H1 (cell line): Measurements from ENCODE around the gene MIX23. TPM values are rescaled to one million over a fixed set of nuclear protein-coding genes. Genes with fewer than 3 reads are reported as not detected.

ENCODE experiments used
- CTCF ChIA-PET: fragments of 300-600 bp; sonication (Branson Sonifier 250); formaldehyde crosslinking; loops from one replicate; lab custom pipeline; 2021; ENCODE audit not compliant: partially characterized antibody; lab: Charles Lee
- POLR2A ChIA-PET: fragments of 300-600 bp; sonication (Branson Sonifier 250); formaldehyde crosslinking; loops from one replicate; lab custom pipeline; 2021; ENCODE audit warnings: inconsistent platforms; ENCODE audit not compliant: partially characterized antibody; lab: Charles Lee
- DNase-seq, 2 experiments: peaks; one replicate each; pipeline versions ENCODE4 v3.0.0 to v3.0.0-alpha.2; 2010 to 2022; ENCODE audit warnings: low spot score in 2 of 2, low read depth in 1 of 2, mixed read lengths in 1 of 2
- FAIRE-seq: peaks from 2 replicates; lab custom pipeline; 2011; peaks lifted over from hg19 to GRCh38; lab: Jason Lieb, UNC
- H2AFZ ChIP-seq: 2 replicates; pipeline ENCODE4 v1.8.1; 2012; ENCODE audit warnings: low read length, inconsistent platforms
- H2AK5ac ChIP-seq: 2 replicates; pipeline ENCODE4 v1.6.1; 2013; ENCODE audit warnings: low read depth, low read length
- H2BK120ac ChIP-seq: replicated peaks from 2 replicates; pipeline ENCODE3; 2013; ENCODE audit warnings: low read depth, low read length, inconsistent platforms
- H2BK12ac ChIP-seq: 2 replicates; pipeline ENCODE4 v1.6.1; 2013; ENCODE audit warnings: low read depth, low read length
- H2BK15ac ChIP-seq: 2 replicates; pipeline ENCODE4 v1.6.1; 2013; ENCODE audit warnings: low read length
- H2BK20ac ChIP-seq: 2 replicates; pipeline ENCODE4 v1.6.1; 2013; ENCODE audit warnings: low read length
- H2BK5ac ChIP-seq: 2 replicates; pipeline ENCODE4 v1.6.1; 2013; ENCODE audit warnings: low read depth, low read length
- H3K14ac ChIP-seq: 2 replicates; pipeline ENCODE4 v1.6.1; 2013; ENCODE audit warnings: inconsistent platforms; ENCODE audit not compliant: insufficient read length
- H3K18ac ChIP-seq: 2 replicates; pipeline ENCODE4 v1.6.1; 2013; ENCODE audit warnings: low read length; ENCODE audit errors: extremely low read depth
- H3K23ac ChIP-seq: 2 replicates; pipeline ENCODE4 v1.6.1; 2013; ENCODE audit warnings: inconsistent platforms; ENCODE audit not compliant: insufficient read length
- H3K23me2 ChIP-seq: 2 replicates; pipeline ENCODE4 v1.6.1; 2013; ENCODE audit warnings: low read depth, low read length
- H3K27ac ChIP-seq: 2 replicates; pipeline ENCODE4 v1.6.1; 2011; ENCODE audit warnings: low read depth, low read length, inconsistent platforms
- H3K27me3 ChIP-seq, 4 experiments: replicated peaks in 1 of 4; 1 replicate in 1 of 4; 2 replicates in 3 of 4; pipeline versions ENCODE4 v1.6.1 to v1.8.1; 2011 to 2013; ENCODE audit warnings: low read length in 3 of 4, mild to moderate bottlenecking in 3 of 4, inconsistent platforms in 2 of 4, mixed read lengths in 2 of 4, moderate library complexity in 1 of 4; ENCODE audit not compliant: control insufficient read depth in 3 of 4, insufficient read depth in 3 of 4; ENCODE audit errors: extremely low read depth in 1 of 4
- H3K36me3 ChIP-seq, 4 experiments: 2 replicates each; pipeline versions ENCODE4 v1.6.1 to v1.8.1; 2011 to 2013; ENCODE audit warnings: mild to moderate bottlenecking in 4 of 4, low read length in 3 of 4, moderate library complexity in 2 of 4, control low read depth in 1 of 4, inconsistent platforms in 1 of 4; ENCODE audit not compliant: insufficient read depth in 4 of 4, control insufficient read depth in 2 of 4
- H3K4ac ChIP-seq: replicated peaks from 2 replicates; pipeline ENCODE3; 2013; ENCODE audit warnings: low read length, low read depth, mixed read lengths, inconsistent platforms; ENCODE audit not compliant: insufficient read length
- H3K4me1 ChIP-seq, 4 experiments: replicated peaks in 1 of 4; 1 replicate in 1 of 4; 2 replicates in 3 of 4; pipeline versions ENCODE4 v1.6.1 to v1.8.1; 2011 to 2013; ENCODE audit warnings: low read length in 3 of 4, inconsistent platforms in 2 of 4, mixed read lengths in 1 of 4; ENCODE audit not compliant: insufficient read depth in 4 of 4, control insufficient read depth in 3 of 4
- H3K4me2 ChIP-seq, 2 experiments: 2 replicates each; pipeline versions ENCODE4 v1.6.1 to v1.8.1; 2011 to 2013; ENCODE audit warnings: low read depth in 2 of 2, low read length in 2 of 2, control low read depth in 1 of 2, inconsistent platforms in 1 of 2, mild to moderate bottlenecking in 1 of 2; ENCODE audit not compliant: insufficient read depth in 1 of 2
- H3K4me3 ChIP-seq, 4 experiments: fragments of 200-600, 300-600 bp in 1 of 4; sonication (generic), shearing (Covaris generic), sonication (Bioruptor Twin) in 1 of 4; 2 replicates each; pipeline versions ENCODE4 v1.5.1 to v1.8.1; 2011 to 2016; ENCODE audit warnings: low read length in 4 of 4, low read depth in 3 of 4, control low read depth in 2 of 4, inconsistent platforms in 2 of 4, mild to moderate bottlenecking in 2 of 4, mixed read lengths in 1 of 4, moderate library complexity in 1 of 4; ENCODE audit not compliant: insufficient read depth in 2 of 4; ENCODE audit errors: extremely low read depth in 1 of 4
- H3K56ac ChIP-seq: replicated peaks from 2 replicates; pipeline ENCODE3; 2013; ENCODE audit warnings: low read depth, mild to moderate bottlenecking, mixed read lengths, low read length, inconsistent platforms; ENCODE audit not compliant: insufficient read length
- H3K79me1 ChIP-seq: 2 replicates; pipeline ENCODE4 v1.6.1; 2013; ENCODE audit warnings: low read depth, low read length, control low read depth
- H3K79me2 ChIP-seq, 2 experiments: 2 replicates each; pipeline versions ENCODE4 v1.6.1 to v1.8.1; 2012 to 2013; ENCODE audit warnings: low read length in 2 of 2, mild to moderate bottlenecking in 2 of 2, inconsistent platforms in 1 of 2; ENCODE audit not compliant: insufficient read depth in 2 of 2, control insufficient read depth in 1 of 2
- H3K9ac ChIP-seq, 4 experiments: replicated peaks in 1 of 4; 1 replicate in 1 of 4; 2 replicates in 3 of 4; pipeline versions ENCODE4 v1.6.1 to v1.8.1; 2011 to 2013; ENCODE audit warnings: low read depth in 3 of 4, low read length in 3 of 4, control low read depth in 2 of 4, mild to moderate bottlenecking in 2 of 4, moderate library complexity in 2 of 4, inconsistent platforms in 1 of 4; ENCODE audit errors: extremely low read depth in 1 of 4
- H3K9me3 ChIP-seq, 2 experiments: 2 replicates each; pipeline versions ENCODE4 v1.6.1 to v1.8.1; 2012 to 2013; ENCODE audit warnings: mild to moderate bottlenecking in 2 of 2, moderate library complexity in 2 of 2, control low read depth in 1 of 2, inconsistent platforms in 1 of 2, low read depth in 1 of 2, low read length in 1 of 2, mixed read lengths in 1 of 2; ENCODE audit not compliant: insufficient read depth in 2 of 2
- H4K20me1 ChIP-seq, 2 experiments: replicated peaks in 1 of 2; 2 replicates each; pipeline versions ENCODE3 to v1.8.1; 2011 to 2013; ENCODE audit warnings: inconsistent platforms in 2 of 2, low read length in 2 of 2, mild to moderate bottlenecking in 1 of 2; ENCODE audit not compliant: insufficient read depth in 2 of 2, control insufficient read depth in 1 of 2
- H4K5ac ChIP-seq: 2 replicates; pipeline ENCODE4 v1.6.1; 2013; ENCODE audit warnings: low read length, low read depth, mixed read lengths, inconsistent platforms; ENCODE audit not compliant: insufficient read length
- H4K8ac ChIP-seq: 2 replicates; pipeline ENCODE4 v1.8.0; 2013; ENCODE audit warnings: mild to moderate bottlenecking, moderate library complexity, low read length, inconsistent platforms; ENCODE audit not compliant: insufficient read depth; ENCODE audit errors: extremely low read depth
- H4K91ac ChIP-seq: replicated peaks from 2 replicates; pipeline ENCODE3; 2013; ENCODE audit warnings: low read length, mixed read lengths, inconsistent platforms; ENCODE audit not compliant: insufficient read length
- ASH2L ChIP-seq: fragments of 200-600, 300-600 bp; sonication (generic); IDR thresholded peaks from one replicate; pipeline ENCODE4 v1.7.1; 2017; ENCODE audit warnings: low read length
- KDM1A ChIP-seq: fragments of 200-600, 300-600 bp; sonication (generic); IDR thresholded peaks from 2 replicates; pipeline ENCODE4 v1.7.1; 2016; ENCODE audit warnings: mild to moderate bottlenecking, low read length, borderline replicate concordance
- SUZ12 ChIP-seq: fragments of 200-600 bp; sonication (generic); IDR thresholded peaks from 2 replicates; pipeline ENCODE4 v1.6.1; 2012; ENCODE audit warnings: mild to moderate bottlenecking, inconsistent platforms, low read length, moderate library complexity, mixed read lengths
- TAF1 ChIP-seq: IDR thresholded peaks from 2 replicates; pipeline ENCODE4 v1.6.1; 2011; ENCODE audit warnings: mild to moderate bottlenecking, low read depth, low read length
- TCF12 ChIP-seq: IDR thresholded peaks from 2 replicates; pipeline ENCODE4 v1.6.1; 2011; ENCODE audit warnings: low read depth, mild to moderate bottlenecking, low read length
- YY1 ChIP-seq: IDR thresholded peaks from 2 replicates; pipeline ENCODE4 v1.6.1; 2011; ENCODE audit warnings: low read depth, mild to moderate bottlenecking, low read length
- WGBS, 2 experiments: shearing (Covaris generic) in 1 of 2; methylation state at CpG; one replicate each; pipeline versions ENCODE4 v1.1.6 to v1.1.7; 2013 to 2015; ENCODE audit warnings: low lambda C conversion rate in 2 of 2, mixed read lengths in 2 of 2, inconsistent platforms in 1 of 2, low coverage in 1 of 2, missing lambda C conversion rate in 1 of 2; ENCODE audit not compliant: insufficient replicate concordance in 2 of 2, insufficient coverage in 1 of 2, insufficient read length in 1 of 2; ENCODE audit errors: extremely low coverage in 1 of 2, missing lambda C conversion rate in 1 of 2; 5-methylcytosine and 5-hydroxymethylcytosine counted together
- polyA plus RNA-seq, 7 experiments: library from polyadenylated mRNA; depleted of rRNA in 3 of 7; stranded (reverse) in 5 of 7; unstranded in 2 of 7; fragments of >200 nt in 5 of 7; fragments of 200-250 nt in 2 of 7; gene quantifications; 1 replicate in 5 of 7; 2 replicates in 1 of 7; 4 replicates in 1 of 7; pipeline versions ENCODE4 v1.2.1 to v1.2.3, GENCODE V29; 2011 to 2013; ENCODE audit warnings: missing spikeins in 2 of 7, mixed read lengths in 2 of 7
- total RNA-seq: library from RNA; stranded (reverse); fragmentation: NEBNext Ultra II Directional; extraction: Animal tissue kit (Norgen Biotek cat#: 25700); gene quantifications from 2 replicates; pipeline ENCODE4 v1.2.1, GENCODE V29; 2021
- TF ChIP-seq, protein P1 (sequence below): IDR thresholded peaks from 2 replicates; pipeline ENCODE4 v1.6.1; 2012; ENCODE audit warnings: inconsistent platforms

Gene MIX23
- total and polyA plus RNA-seq, 2 of the 8 experiments (the other 6 are each of a cell fraction or from before 2014, with no cell fraction given): 22.1 to 69.6 TPM

DNA sequence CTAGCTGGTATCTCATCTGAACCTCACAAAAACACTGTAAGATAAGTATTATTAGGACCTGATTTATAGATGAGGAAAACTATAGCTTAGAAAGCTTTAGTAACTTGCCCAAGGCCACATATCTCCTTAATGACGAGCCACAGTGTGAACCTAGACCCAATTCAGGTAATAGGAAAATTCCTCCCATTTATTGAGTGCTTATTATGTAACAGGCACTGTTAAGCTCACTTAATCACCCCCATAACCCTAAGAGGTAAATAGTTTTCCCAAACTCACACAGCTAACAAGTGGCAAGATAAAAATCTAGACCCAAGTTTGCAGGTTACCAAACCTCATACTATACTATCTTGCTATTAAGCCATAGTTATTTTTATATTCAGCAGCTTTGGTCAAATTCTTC, 24.9 kb upstream of the MIX23 start:
- H3K4me2 ChIP-seq: no peak overlapping the region
- H3K9me3 ChIP-seq: no peaks in the 10 kb centered on the region
- no peak overlapping the region for H3K27ac ChIP-seq
- no peaks in the 10 kb centered on the region for H4K20me1 ChIP-seq
- ChIA-PET CTCF (interaction anchor here (0.6 to 3.4 kb wide), 4 partner anchors 15 to 498 kb away, joined by 3 to 14 read pairs (median 4); partner anchors contain the start of gene FAM162A), POLR2A (interaction anchor here (0.6 to 1.4 kb wide), 3 partner anchors 13 to 28 kb away, joined by 3 read pairs; no protein-coding TSS in a partner anchor)
- 81% methylated on average over 1 of the region's 1 CpG; no CpG with 5 or more reads in 1 of the 2 experiments for WGBS, 2 experiments
- no peak overlapping the region for H2BK5ac ChIP-seq
- H2BK15ac ChIP-seq: no peak overlapping the region
- H2AFZ ChIP-seq: no peak overlapping the region
- no peaks in the 10 kb centered on the region for H3K79me1 ChIP-seq
- no peak overlapping the region for H4K91ac ChIP-seq
- no peak overlapping the region for H3K23ac ChIP-seq
- no peak overlapping the region for H3K4me3 ChIP-seq
- H4K8ac ChIP-seq: no peak overlapping the region
- H3K23me2 ChIP-seq: no peaks in the 10 kb centered on the region
- no peak overlapping the region for H3K18ac ChIP-seq
- DNase-seq (no peak), FAIRE-seq (no peak)
- no peak overlapping the region for H2BK12ac ChIP-seq
- no peak overlapping the region for H2BK20ac ChIP-seq
- H2BK120ac ChIP-seq: no peak overlapping the region
- TF ChIP-seq SUZ12 (no peak), YY1 (no peak), TAF1 (no peak), KDM1A (no peak), ASH2L (no peak), TCF12 (no peak)
- TF ChIP-seq, protein P1, sequence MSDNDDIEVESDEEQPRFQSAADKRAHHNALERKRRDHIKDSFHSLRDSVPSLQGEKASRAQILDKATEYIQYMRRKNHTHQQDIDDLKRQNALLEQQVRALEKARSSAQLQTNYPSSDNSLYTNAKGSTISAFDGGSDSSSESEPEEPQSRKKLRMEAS: no peak
- H3K9ac ChIP-seq: no peak overlapping the region
- H3K27me3 ChIP-seq: no peaks in the 10 kb centered on the region
- no peak overlapping the region for H3K4ac ChIP-seq
- H4K5ac ChIP-seq: no peak overlapping the region
- no peak overlapping the region for H3K56ac ChIP-seq
- no peak overlapping the region for H3K14ac ChIP-seq
- H3K4me1 ChIP-seq: no peaks in the 10 kb centered on the region
- no peaks in the 10 kb centered on the region for H3K79me2 ChIP-seq
- H2AK5ac ChIP-seq: no peak overlapping the region
- H3K36me3 ChIP-seq: peaks cover 2 to 37% (median 28%) of the 10 kb centered on the region in 4 experiments
